GM12892 (cell line): ENCODE measurements around the gene PRKN.

ENCODE experiments used
- POLR2A ChIP-seq: IDR thresholded peaks from 2 replicates; pipeline ENCODE4 v1.6.1; 2011; ENCODE audit warnings: low read depth, low read length, control low read depth
- POLR2AphosphoS5 ChIP-seq: IDR thresholded peaks from 2 replicates; pipeline ENCODE4 v1.6.1; 2011; ENCODE audit warnings: low read depth, low read length, control low read depth
- TAF1 ChIP-seq: IDR thresholded peaks from 2 replicates; pipeline ENCODE4 v1.6.1; 2011; ENCODE audit warnings: low read depth, mild to moderate bottlenecking, control low read depth, low read length, borderline replicate concordance

GRCh38 chr6:162546905-162547304, 180.7 kb downstream of the PRKN start:
- no peak for TF ChIP-seq POLR2A
- TF ChIP-seq POLR2AphosphoS5: no peak
- no peak for TF ChIP-seq TAF1
